HG02970 (cell line): Measurements from ENCODE around the gene NDST1.

Experiments
- ATAC-seq: cut with Tn5 transposase; IDR thresholded peaks from one replicate; pipeline ENCODE4 v1.9.1; 2021; ENCODE audit warnings: mild to moderate bottlenecking, moderate library complexity, moderate number of reproducible peaks; ENCODE audit not compliant: unreplicated experiment, low FRiP score

Gene NDST1

GRCh38 chr5:150600616-150601490 is 92.9 kb downstream of the NDST1 start:
- ATAC-seq = no peak

GRCh38 chr5:150601491-150602345 is 93.8 kb downstream of the NDST1 start:
- ATAC-seq = no peak

- no peak for ATAC-seq
Observed at GRCh38 chr5:150603052-150603451, 95.1 kb downstream of the NDST1 start.

GRCh38 chr5:150603491-150603890 is 95.6 kb downstream of the NDST1 start:
- no peak for ATAC-seq

GRCh38 chr5:150604010-150604409 is 96.1 kb downstream of the NDST1 start:
- no peak for ATAC-seq

- ATAC-seq = no peak
Observed at GRCh38 chr5:150604894-150605440, 97.0 kb downstream of the NDST1 start.

GRCh38 chr5:150605546-150605945 is 97.6 kb downstream of the NDST1 start:
- ATAC-seq = no peak

GRCh38 chr5:150606476-150606875 is 98.5 kb downstream of the NDST1 start:
- no peak for ATAC-seq

- ATAC-seq = no peak
Observed at GRCh38 chr5:150607105-150607504, 99.2 kb downstream of the NDST1 start.
